HG03108 (cell line): ENCODE measurements around the gene KLK15.
"Not testable (repeated sequence)": the region's sequence is repeated elsewhere in the genome, so short reads cannot be mapped to it uniquely, and the experiment has no call there.

Experiments used
- ATAC-seq: cut with Tn5 transposase; IDR thresholded peaks from one replicate; pipeline ENCODE4 v1.9.1; 2021; ENCODE audit warnings: moderate library complexity; ENCODE audit not compliant: unreplicated experiment

Gene KLK15

DNA sequence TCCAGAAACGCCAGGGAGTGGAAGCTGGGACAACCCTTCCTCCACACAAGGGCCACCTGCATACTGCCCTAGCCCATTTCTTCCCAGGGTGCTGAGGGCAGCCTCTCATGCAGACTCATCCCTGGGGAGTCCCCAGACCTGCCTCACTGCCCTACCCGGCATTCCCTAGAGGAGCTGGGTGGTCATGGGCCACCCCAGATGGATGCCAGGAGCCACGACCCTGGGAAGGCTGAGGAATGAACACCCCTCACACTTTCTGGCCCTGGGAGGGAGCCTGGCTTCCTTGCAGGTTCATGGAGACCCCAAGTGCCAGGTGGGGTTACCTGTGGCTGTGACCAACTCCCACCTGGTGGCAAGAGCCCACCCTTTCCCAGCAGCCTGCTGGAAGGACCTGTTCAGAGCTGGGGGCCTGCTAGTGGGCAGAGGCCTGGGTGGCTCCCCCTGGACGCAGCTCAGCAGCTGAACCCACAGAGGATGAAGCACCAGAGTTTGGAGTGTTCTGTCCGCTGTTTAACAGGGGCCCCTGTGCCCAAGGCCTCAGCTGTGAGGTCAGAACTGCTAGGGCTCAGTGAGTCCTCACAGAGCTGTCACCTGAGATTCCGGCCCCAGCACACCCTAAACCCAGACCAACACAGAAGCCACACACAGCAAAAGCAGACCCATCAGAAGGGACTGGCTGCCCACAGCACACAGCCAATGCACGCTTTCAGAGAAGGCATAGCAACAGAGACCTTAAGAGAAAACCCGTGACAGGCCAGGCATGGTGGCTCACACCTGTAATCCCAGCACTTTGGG, 36.5 kb downstream of the KLK15 start:
- ATAC-seq = no peak

DNA sequence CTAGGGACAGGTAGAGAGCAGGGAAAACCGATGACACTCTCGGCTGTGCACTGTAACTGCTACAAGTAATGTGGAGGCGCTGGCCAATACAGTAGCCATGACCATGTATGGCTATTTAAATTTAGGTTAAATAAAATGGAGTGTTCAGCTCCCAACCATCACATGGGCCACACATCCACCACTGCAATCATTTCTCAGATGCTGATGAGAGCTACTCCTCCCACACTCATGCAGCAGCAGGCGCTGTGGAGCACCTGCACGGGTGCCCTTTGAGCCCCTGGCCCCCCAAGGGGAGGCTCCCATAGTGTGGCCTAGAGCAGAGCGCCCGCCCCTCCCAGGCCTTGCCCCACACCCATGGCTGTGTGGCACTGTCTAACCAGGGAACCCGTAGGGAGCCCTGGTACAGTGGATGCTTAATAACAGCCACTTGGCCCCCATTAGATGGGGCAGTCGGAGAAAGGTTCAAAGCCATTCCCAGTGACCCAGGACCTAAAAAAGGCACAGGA, 37.2 kb downstream of the KLK15 start:
- no peak for ATAC-seq

GRCh38 chr19:50795664-50796073, 37.7 kb downstream of the KLK15 start:
- ATAC-seq = no peak

DNA sequence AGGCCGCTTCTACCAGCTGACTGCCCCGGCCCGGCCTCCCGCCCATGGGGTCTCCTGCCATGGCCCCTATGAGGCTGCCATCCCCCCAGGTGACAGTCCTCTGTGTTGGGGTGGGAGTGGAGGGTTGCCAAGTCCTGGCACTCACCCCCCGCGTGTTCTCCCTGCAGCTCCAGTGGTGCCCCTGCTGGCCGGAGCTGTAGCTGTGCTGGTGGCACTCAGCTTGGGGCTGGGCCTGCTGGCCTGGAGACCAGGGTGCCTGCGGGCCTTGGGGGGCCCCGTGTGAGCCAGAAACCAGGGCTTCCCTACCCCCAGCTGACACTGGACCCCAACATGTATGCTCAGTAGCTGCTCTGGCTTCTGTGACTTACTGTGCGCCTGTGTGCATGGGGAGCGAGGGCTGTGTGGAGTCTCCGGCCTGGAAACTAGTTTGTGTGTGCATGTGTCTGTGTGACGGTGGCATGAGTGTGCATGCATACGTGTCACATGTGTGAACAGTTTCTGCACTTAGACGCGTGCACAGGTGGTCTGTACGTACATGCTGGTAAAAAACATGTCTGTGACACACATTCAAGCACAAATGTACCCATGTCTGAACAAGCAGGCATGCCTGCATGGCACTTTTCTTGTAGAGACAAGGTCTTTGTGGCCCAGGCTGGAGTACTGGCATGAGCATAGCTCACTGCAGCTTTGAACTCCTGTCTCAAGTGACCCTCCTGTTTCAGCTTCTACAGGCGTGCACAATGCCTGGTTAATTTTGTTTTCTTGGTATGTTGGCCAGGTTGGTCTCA, 38.3 kb downstream of the KLK15 start:
- ATAC-seq = no peak

DNA sequence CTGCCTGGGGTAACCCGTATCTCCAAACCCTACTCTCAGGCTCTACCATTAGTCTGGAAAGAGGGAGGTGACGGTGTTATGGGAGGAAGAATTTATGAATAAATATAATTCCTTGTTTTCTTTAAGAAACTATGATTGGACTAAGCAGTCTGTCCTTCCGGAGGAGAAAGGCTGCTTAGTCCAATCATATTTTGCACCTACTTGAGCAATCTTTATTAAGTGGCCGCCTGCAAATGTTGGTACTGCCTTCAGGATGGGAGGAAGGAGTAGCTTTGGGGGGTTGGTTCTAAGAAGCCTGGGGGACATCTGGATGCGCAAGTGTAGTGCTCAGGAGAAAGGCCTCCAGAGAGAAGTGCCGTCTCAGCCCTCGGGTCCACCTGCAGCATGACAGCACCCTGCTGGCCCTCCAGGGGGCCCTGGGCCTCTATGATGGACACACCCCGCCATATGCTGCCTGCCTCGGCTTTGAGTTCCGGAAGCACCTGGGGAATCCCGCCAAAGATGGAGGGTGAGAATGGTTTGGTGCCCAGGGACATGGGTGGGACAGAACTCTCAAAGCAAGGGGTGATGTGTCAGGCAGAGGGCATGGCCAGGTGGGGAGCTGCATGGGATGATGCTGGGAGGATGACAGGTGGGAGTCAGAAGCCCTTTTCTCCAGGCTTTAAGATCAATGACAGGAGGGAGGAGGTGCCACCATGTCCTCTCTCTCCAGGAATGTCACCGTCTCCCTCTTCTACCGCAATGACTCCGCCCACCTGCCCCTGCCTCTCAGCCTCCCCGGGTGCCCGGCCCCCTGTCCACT, 39.1 kb downstream of the KLK15 start:
- ATAC-seq = no peak

DNA sequence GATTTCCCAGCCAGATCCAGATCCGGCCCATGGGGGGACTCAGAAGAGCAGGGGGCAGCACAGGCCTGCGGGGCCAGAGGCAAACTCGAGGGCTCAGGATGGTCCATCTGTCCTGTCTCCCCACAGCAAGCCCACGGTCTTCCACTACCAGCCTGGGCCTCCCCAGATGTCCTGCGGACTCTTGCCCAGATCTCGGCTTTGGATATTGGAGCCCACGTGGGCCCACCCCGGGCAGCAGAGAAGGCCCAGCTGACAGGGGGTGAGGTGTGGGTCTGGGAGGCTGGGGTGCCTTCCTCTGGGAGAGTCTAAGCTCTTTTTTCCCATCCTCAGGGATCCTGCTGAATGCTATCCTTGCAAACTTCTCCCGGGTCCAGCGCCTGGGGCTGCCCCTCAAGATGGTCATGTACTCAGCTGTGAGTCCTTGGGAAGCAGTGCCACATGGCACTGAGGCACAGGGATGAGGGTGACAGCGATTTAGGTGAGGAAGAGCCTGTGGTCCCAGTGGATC, 39.8 kb downstream of the KLK15 start:
- ATAC-seq = no peak

DNA sequence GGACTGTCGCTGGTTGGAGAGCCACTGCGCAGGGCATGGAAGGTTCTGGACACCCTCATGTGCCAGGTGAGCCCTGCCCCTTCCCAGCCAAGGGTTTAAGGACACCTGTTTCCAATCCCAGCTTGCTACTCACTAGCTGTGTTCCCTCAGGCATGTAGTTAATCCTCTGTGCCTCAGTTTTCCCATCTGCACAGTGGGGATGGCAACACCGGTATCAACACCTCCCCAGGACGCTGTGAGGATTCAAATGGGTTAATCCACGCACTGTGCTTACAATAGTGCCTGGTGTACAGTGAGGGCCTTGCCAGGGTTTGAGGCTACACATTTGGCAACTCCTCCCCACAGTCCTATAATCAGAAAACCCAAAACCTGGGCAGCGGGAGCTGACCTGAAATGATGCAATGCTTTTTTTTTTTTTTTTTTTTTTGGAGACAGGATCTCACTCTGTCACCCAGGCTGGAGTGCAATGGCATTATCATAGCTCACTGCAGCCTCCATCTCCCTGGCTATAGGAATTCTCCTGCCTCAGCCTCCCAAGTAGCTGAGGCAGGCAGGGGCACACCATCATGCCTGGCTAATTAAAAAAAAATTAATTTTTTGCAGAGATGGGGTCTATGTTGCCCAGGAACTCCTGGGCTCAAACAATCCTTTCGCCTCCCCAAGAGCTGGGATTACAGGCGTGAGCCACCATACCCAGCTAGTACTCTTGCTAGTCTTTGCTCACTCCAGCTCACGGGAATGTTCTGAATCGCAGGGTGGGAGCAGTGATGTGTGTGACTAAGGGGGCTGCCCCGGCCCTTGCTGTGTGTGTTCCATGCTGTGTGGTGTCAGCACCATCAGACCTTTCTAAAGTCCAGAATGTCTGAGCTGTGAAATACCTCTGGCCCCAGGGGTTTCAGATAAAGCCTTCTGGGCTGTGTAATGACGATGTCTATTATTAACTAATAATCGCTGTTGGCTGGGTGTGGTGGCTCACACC, 40.8 kb downstream of the KLK15 start:
- ATAC-seq = no peak

GRCh38 chr19:50791594-50792271, 41.6 kb downstream of the KLK15 start:
- ATAC-seq = no peak

DNA sequence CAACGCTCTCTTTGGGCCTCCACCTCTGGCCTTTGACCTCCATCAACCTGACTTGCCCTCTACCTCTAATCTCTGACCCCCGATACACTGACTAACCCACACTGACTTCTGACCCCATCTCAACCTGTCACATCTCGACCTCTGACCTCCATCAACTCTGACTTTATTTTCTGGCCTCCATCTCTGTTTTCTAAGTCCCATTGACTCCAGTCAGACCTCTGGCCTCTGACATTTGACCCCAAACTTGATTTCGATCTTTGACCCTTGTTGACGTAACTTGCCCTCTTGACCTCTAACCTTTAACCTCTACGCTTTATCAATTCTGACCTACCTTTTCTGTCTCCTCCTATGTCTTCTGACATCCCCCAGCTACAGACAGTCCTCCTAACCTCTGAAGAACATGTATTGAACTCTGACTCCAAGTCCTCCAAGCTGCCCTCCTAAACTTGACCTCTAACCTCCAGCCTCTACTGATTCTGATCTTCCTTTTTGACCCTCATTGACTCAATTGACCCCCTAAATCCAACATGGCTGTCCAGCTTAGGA, 42.4 kb downstream of the KLK15 start:
- no peak for ATAC-seq

DNA sequence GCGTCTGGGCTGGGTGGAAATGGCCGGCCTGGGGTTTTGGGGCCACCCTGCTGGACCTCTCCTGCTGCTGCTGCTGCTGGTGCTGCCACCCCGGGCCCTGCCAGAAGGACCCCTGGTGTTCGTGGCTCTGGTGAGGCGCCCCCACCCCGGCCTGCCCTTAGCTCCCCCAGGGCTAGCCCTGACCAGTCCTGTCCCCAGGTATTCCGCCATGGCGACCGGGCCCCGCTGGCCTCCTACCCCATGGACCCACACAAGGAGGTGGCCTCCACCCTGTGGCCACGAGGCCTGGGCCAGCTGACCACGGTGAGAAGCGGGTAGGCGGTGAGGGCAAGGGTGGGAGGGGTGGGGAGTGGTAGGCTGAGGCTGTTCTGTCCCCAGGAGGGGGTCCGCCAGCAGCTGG, 43.0 kb downstream of the KLK15 start, which contains the start of gene ACP4:
ACP4 (plus strand) TSS at position 20 of the 400 bp plus-strand sequence; CDS start at position 20, 0 bp downstream.
- ATAC-seq = no peak

DNA sequence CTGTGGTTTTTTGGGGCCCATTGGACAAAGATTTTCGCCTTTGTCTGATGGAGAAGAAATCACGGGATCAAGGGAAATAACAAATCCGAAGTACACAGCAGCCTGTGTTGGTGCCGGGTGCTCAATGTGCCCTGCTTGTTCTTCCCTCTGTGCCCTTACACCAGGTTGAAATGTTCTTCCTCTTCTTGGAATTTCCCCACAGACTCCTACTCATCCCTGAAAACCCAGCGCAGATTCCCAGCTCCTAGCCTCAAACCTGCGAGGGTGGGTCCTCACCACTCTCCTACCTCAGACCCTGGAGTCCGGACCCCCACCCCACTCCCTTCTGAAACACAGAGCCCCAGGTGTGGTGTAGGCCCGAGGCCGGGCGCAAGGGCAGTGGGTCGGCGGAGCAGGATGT, 48.0 kb downstream of the KLK15 start:
- ATAC-seq = no peak

- no peak for ATAC-seq
These were observed 48.7 kb downstream of the KLK15 start for GRCh38 chr19:50784710-50785109.

GRCh38 chr19:50783848-50784152, 49.6 kb downstream of the KLK15 start:
- not testable (repeated sequence) for ATAC-seq

DNA sequence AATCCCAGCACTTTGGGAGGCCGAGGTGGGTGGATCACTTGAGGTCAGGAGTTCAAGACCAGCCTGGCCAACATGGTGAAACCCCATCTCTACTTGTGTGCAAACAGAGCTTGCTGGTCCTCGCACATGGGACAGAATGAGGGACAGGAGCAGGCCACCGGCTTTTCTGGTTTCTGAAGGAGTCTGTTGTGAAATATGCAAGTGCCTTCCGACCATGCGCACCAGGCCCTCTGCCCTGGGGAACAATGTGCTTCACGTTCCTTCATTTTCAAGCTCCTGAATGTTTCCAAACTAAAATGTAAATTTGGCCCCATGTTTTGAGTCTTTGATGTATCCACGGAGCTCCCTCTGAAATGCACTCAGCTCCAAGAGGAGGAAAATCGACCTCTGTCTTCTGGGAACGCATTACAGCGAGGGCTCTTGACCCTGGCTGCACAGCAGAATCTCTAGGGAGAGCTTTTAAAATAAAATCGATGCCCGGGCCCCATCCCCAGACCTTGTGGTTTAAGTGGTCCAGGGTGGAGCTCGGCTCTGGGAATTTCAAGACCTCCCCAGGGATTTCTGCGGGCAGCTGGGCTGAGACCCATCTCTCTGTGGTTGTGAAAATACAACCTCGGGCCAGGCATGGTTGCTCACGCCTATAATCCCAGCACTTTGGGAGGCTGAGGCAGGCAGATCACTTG, 52.5 kb downstream of the KLK15 start:
- no peak for ATAC-seq

GRCh38 chr19:50779504-50780457, 53.6 kb downstream of the KLK15 start:
- ATAC-seq = no peak

DNA sequence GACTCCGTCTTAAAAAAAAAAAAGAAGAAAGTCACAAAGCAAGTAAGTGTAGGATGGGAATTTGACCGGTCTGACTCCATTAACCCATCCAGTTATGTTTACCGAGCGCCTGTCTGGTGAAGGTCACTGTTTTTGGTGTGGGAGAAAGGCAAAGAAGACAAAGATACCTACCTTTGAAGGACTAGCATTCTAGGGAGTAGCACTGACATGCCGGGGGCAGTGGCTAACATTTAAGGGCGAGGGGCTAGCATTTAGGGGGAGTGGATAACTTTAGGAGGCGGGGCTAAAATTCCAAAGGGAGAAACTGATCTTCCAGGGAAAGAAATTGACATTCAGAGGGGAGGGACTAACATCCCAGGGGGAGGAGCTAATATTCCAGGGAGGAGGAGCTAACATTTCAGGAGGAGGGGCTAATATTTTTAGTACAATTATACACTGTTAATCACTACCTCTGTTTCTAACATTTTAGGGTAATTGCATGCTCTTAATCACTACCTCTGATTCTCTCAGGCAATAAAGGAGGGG, 54.4 kb downstream of the KLK15 start:
- ATAC-seq = no peak

- no peak for ATAC-seq
These were observed 55.5 kb downstream of the KLK15 start for GRCh38 chr19:50777830-50778303.
